KMS-11 (cell line): ENCODE data around the gene ADAP1.

Source experiments
- H2AFZ ChIP-seq: fragments of 200-600 bp; sonication (generic); 2 replicates; pipeline ENCODE4 v1.6.1; 2016; ENCODE audit warnings: antibody characterized with exemption, mixed run types, low read depth
- H3K27ac ChIP-seq: fragments of 200-600 bp; sonication (generic); 2 replicates; pipeline ENCODE4 v1.6.1; 2016; ENCODE audit warnings: mild to moderate bottlenecking, mixed run types
- H3K27me3 ChIP-seq: fragments of 200-600 bp; sonication (generic); 2 replicates; pipeline ENCODE4 v1.6.1; 2017; ENCODE audit warnings: mild to moderate bottlenecking, low read depth, mixed run types, moderate library complexity; ENCODE audit not compliant: insufficient read depth
- H3K36me3 ChIP-seq: fragments of 200-600 bp; sonication (generic); 2 replicates; pipeline ENCODE4 v1.6.1; 2017; ENCODE audit warnings: mild to moderate bottlenecking, mixed run types; ENCODE audit not compliant: insufficient read depth
- H3K4me1 ChIP-seq: fragments of 200-600 bp; sonication (generic); 2 replicates; pipeline ENCODE4 v1.6.1; 2016; ENCODE audit warnings: mild to moderate bottlenecking, low read depth, mixed run types; ENCODE audit not compliant: poor library complexity, severe bottlenecking
- H3K4me2 ChIP-seq: fragments of 200-600 bp; sonication (generic); 2 replicates; pipeline ENCODE4 v1.7.0; 2016; ENCODE audit warnings: mild to moderate bottlenecking, mixed run types
- H3K4me3 ChIP-seq: fragments of 200-600 bp; sonication (generic); IDR thresholded peaks from 2 replicates; pipeline ENCODE4 v1.6.1; 2017; ENCODE audit warnings: low read depth, low read length, mixed read lengths; ENCODE audit not compliant: insufficient read depth
- H3K79me2 ChIP-seq: fragments of 200-600 bp; sonication (generic); 2 replicates; pipeline ENCODE4 v1.6.1; 2016; ENCODE audit warnings: low read depth, mixed run types; ENCODE audit not compliant: insufficient read depth
- H3K9ac ChIP-seq: fragments of 200-600 bp; sonication (generic); 2 replicates; pipeline ENCODE4 v1.6.1; 2016; ENCODE audit warnings: mild to moderate bottlenecking, mixed run types
- H4K20me1 ChIP-seq: fragments of 200-600 bp; sonication (generic); 2 replicates; pipeline ENCODE4 v1.6.1; 2016; ENCODE audit warnings: mild to moderate bottlenecking, mixed run types; ENCODE audit not compliant: insufficient read depth
- CTCF ChIP-seq: fragments of 200-600 bp; sonication (generic); conservative IDR thresholded peaks from 2 replicates; pipeline ENCODE4 v1.6.1; 2017; ENCODE audit warnings: low read depth, mild to moderate bottlenecking, antibody characterized with exemption, low read length, moderate library complexity, mixed read lengths

Gene ADAP1

GRCh38 chr7:885261-885892, 69.1 kb downstream of the ADAP1 start:
- no peak overlapping the region for H2AFZ ChIP-seq
- no peak overlapping the region for H3K9ac ChIP-seq
- H3K27ac ChIP-seq, result no peak overlapping the region
- no peaks in the 10 kb centered on the region for H4K20me1 ChIP-seq
- no peak overlapping the region for H3K4me3 ChIP-seq
- no peak for TF ChIP-seq CTCF
- H3K79me2 ChIP-seq, result peaks cover 56% of the 10 kb centered on the region
- no peaks in the 10 kb centered on the region for H3K4me1 ChIP-seq
- no peaks in the 10 kb centered on the region for H3K27me3 ChIP-seq
- H3K4me2 ChIP-seq, result no peak overlapping the region
- H3K36me3 ChIP-seq, result no peaks in the 10 kb centered on the region

- no peaks in the 10 kb centered on the region for H3K4me1 ChIP-seq
- no peaks in the 10 kb centered on the region for H4K20me1 ChIP-seq
- peaks cover 66% of the 10 kb centered on the region for H3K79me2 ChIP-seq
- H3K27ac ChIP-seq, result no peak overlapping the region
- no peak overlapping the region for H3K4me3 ChIP-seq
- H2AFZ ChIP-seq, result no peak overlapping the region
- no peak for TF ChIP-seq CTCF
- no peaks in the 10 kb centered on the region for H3K27me3 ChIP-seq
- no peaks in the 10 kb centered on the region for H3K36me3 ChIP-seq
- H3K4me2 ChIP-seq, result no peak overlapping the region
- H3K9ac ChIP-seq, result no peak overlapping the region
Measured at GRCh38 chr7:884191-885003, 70.1 kb downstream of the ADAP1 start.

GRCh38 chr7:883055-884021, 71.1 kb downstream of the ADAP1 start:
- Histone ChIP-seq H4K20me1 (no peaks in the 10 kb centered on the region), H2AFZ (no peak overlapping the region), H3K27ac (no peak overlapping the region), H3K27me3 (no peaks in the 10 kb centered on the region), H3K4me2 (no peak overlapping the region), H3K36me3 (no peaks in the 10 kb centered on the region), H3K4me3 (no peak overlapping the region), H3K9ac (no peak overlapping the region), H3K79me2 (peaks cover 76% of the 10 kb centered on the region), H3K4me1 (peaks cover 1% of the 10 kb centered on the region)
- no peak for TF ChIP-seq CTCF

GRCh38 chr7:882336-883035, 72.0 kb downstream of the ADAP1 start:
- no peak overlapping the region for H2AFZ ChIP-seq
- H3K4me1 ChIP-seq, result peaks cover 4% of the 10 kb centered on the region
- H3K36me3 ChIP-seq, result no peaks in the 10 kb centered on the region
- no peak overlapping the region for H3K9ac ChIP-seq
- peaks cover 82% of the 10 kb centered on the region for H3K79me2 ChIP-seq
- no peak for TF ChIP-seq CTCF
- no peak overlapping the region for H3K27ac ChIP-seq
- H3K27me3 ChIP-seq, result no peaks in the 10 kb centered on the region
- H3K4me2 ChIP-seq, result no peak overlapping the region
- H4K20me1 ChIP-seq, result no peaks in the 10 kb centered on the region
- H3K4me3 ChIP-seq, result no peak overlapping the region
